Right lobe of liver (tissue), 6 donors: ENCODE results near the gene ING1. TPM values are rescaled to one million over a fixed set of nuclear protein-coding genes. Genes with fewer than 3 reads are reported as not detected.
A peak's percentile ranks its signal among the peaks of the same experiment; 100 is the strongest.
"Not testable (repeated sequence)": the region's sequence is repeated elsewhere in the genome, so short reads cannot be mapped to it uniquely, and the experiment has no call there.

ENCODE experiments used
- ATAC-seq, 4 donors: fragments of 200-7000 bp; cut with Tn5 transposase; one replicate each; pipeline ENCODE4 v1.9.1; 2020; ENCODE audit warnings: mild to moderate bottlenecking in 4 of 4, moderate library complexity in 4 of 4
- DNase-seq, 3 donors: peaks; one replicate each; pipeline ENCODE4 v3.0.0-alpha.2; 2020
- H3K27ac ChIP-seq, 3 donors: fragments of 200-600 bp; one replicate each; pipeline ENCODE4 v1.8.0; 2022
- H3K27me3 ChIP-seq, 2 donors: fragments of 200-600 bp; one replicate each; pipeline ENCODE4 v1.8.0; 2022
- H3K36me3 ChIP-seq, 4 donors: fragments of 200-600 bp; sonication (generic) in 1 of 4; one replicate each; pipeline versions ENCODE4 v1.5.1 to v1.8.0; 2017 to 2022; ENCODE audit warnings: control low read depth in 1 of 4
- H3K4me1 ChIP-seq, 4 donors: fragments of 200-600 bp; sonication (generic) in 1 of 4; one replicate each; pipeline versions ENCODE4 v1.5.1 to v1.8.0; 2017 to 2022; ENCODE audit warnings: control low read depth in 1 of 4
- H3K4me3 ChIP-seq, 3 donors: fragments of 200-600 bp; one replicate each; pipeline ENCODE4 v1.8.0; 2022
- H3K9me3 ChIP-seq, 4 donors: fragments of 200-600 bp; sonication (generic) in 1 of 4; one replicate each; pipeline versions ENCODE4 v1.5.1 to v1.8.0; 2017 to 2022; ENCODE audit warnings: control low read depth in 1 of 4
- CTCF ChIP-seq, 4 donors: fragments of 200-600 bp in 3 of 4; fragments of 450-650 bp in 1 of 4; IDR thresholded peaks; one replicate each; pipeline versions ENCODE4 v1.5.1 to v1.8.0; 2016 to 2022; ENCODE audit warnings: antibody characterized with exemption in 4 of 4, mild to moderate bottlenecking in 2 of 4
- POLR2A ChIP-seq: fragments of 450-650 bp; IDR thresholded peaks from one replicate; pipeline ENCODE4 v1.6.1; 2017; ENCODE audit warnings: antibody characterized with exemption, mild to moderate bottlenecking
- WGBS: methylation state at CpG from one replicate; pipeline ENCODE4 v1.1.6; 2018; ENCODE audit warnings: low coverage, low lambda C conversion rate; ENCODE audit not compliant: insufficient coverage; ENCODE audit errors: missing lambda C conversion rate; 5-methylcytosine and 5-hydroxymethylcytosine counted together
- intact Hi-C, 2 donors: fragments of 100-400 bp; cut with DNase I; formaldehyde crosslinking; loops; one replicate each; pipeline versions ENCODE4 v1.11.2 to v1.14.1; 2022
- total RNA-seq, 6 experiments: library from RNA; depleted of rRNA in 2 of 6; stranded (reverse); fragments of >200 nt in 2 of 6; fragmentation: NEBNext Ultra II Directional in 3 of 6; extraction: Animal tissue kit (Norgen Biotek cat#: 25700) in 3 of 6; gene quantifications; one replicate each; pipeline versions ENCODE4 v1.1.0 to v1.2.4, GENCODE V29; 2016 to 2023
- donor health status: DM: no; HTN: yes; CAD: no.
- donor health status: DM: no; HTN: no; CAD: no.
- donor health status: DM: no; HTN: no; CAD: no.
- donor health status: DM: no; HTN: yes; CAD: no.
- donor health status: DM: no; HTN: yes; CAD: no.

The ING1 gene
- total RNA-seq, 6 experiments from 2014 or later = 3.8 to 12.0 (median 8.8) TPM

DNA sequence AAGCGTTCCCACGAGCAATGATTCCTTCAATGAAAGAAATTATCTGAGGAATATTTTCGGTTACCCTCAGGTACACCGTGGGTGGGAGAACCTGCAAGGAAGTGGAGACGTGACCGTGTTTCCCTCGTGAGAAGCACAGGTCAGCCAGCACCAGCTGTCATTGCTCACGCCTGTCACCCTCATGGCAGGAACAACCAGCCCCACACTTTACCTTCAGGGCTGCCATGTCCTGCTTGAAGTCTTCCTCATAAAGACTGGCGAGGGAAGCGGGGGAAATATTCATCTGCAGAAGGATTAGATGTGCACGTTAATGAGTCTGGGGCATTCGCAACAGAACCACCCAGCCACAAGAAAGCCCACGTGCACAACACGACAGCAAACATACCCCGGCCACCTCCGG is 25.8 kb upstream of the ING1 start:
- DNase-seq = no peak
- Histone ChIP-seq H3K27ac (no peak overlapping the region), H3K9me3 (no peaks in the 10 kb centered on the region), H3K36me3 (peaks cover 0 to 12% (median 2%) of the 10 kb centered on the region in 4 donors), H3K27me3 (no peaks in the 10 kb centered on the region), H3K4me1 (peaks cover 0 to 30% (median 11%) of the 10 kb centered on the region in 4 donors), H3K4me3 (no peak overlapping the region)
- no peak for TF ChIP-seq CTCF (IDR thresholded peaks at IDR 0.05)
- no peak for TF ChIP-seq POLR2A
- intact Hi-C loops = loop anchor here in 1 of 2 donors (10.0 kb wide), 1 partner anchor 127 kb away; no protein-coding TSS in a partner anchor
- no peak for ATAC-seq
- WGBS = 84% methylated on average over 14 of the region's 16 CpGs

DNA sequence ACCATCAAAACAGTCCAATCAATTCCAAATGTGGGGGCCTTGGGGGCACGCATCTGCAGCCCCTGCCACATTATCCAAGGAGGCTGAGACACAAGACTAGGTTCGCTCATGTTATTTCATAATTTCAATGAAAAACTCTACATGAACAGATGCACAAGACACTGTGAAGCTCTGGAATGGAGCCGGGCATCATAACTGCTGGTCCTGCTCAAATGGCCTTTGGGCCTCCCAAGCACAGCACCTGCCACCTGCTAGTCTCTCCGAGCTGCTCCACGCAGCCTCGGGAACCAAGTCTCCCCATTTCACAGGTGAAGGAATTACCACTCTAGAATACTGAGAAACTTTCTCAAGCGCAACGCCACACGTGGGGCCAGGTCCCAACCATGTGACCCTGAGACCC is 24.5 kb upstream of the ING1 start:
- peaks cover 0 to 17% (median 5%) of the 10 kb centered on the region in 4 donors for H3K4me1 ChIP-seq
- TF ChIP-seq POLR2A (no peak), CTCF (IDR thresholded peaks at IDR 0.05) (no peak)
- no peak for DNase-seq
- H3K36me3 ChIP-seq = peaks cover 0 to 9% (median under 1%) of the 10 kb centered on the region in 4 donors
- ATAC-seq = no peak
- intact Hi-C loops = loop anchor here in 1 of 2 donors (10.0 kb wide), 1 partner anchor 126 kb away; no protein-coding TSS in a partner anchor
- no peak overlapping the region for H3K4me3 ChIP-seq
- no peaks in the 10 kb centered on the region for H3K27me3 ChIP-seq
- 93% methylated on average over 2 of the region's 9 CpGs for WGBS
- H3K27ac ChIP-seq = no peak overlapping the region
- H3K9me3 ChIP-seq = no peaks in the 10 kb centered on the region

DNA sequence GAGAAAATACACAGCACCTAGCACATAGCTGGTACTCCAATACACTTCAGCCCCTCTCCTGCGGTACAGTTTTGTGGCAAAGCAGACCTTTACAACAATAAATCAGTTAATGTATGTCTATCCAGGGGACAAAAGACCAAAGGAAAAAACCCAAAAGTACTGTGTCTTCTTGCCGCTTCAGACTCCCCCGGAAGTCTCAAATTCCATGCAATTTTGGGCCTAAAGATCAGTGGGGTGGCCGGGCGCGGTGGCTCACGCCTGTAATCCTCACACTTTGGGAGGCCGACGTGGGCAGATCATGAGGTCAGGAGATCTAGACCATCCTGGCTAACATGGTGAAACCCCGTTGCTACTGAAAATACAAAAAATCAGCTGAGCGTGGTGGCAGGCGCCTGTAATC is 23.8 kb upstream of the ING1 start:
- Histone ChIP-seq H3K4me1 (peaks cover 0 to 13% (median 3%) of the 10 kb centered on the region in 4 donors), H3K27me3 (no peaks in the 10 kb centered on the region), H3K4me3 (no peak overlapping the region), H3K36me3 (peaks cover 0 to 9% (median under 1%) of the 10 kb centered on the region in 4 donors), H3K9me3 (no peaks in the 10 kb centered on the region), H3K27ac (no peak overlapping the region)
- WGBS = 97% methylated on average over 8 of the region's 12 CpGs
- DNase-seq (no peak), ATAC-seq (no peak)
- intact Hi-C loops = loop anchor here in 1 of 2 donors (10.0 kb wide), 1 partner anchor 125 kb away; no protein-coding TSS in a partner anchor
- TF ChIP-seq POLR2A (no peak), CTCF (IDR thresholded peaks at IDR 0.05) (no peak)

DNA sequence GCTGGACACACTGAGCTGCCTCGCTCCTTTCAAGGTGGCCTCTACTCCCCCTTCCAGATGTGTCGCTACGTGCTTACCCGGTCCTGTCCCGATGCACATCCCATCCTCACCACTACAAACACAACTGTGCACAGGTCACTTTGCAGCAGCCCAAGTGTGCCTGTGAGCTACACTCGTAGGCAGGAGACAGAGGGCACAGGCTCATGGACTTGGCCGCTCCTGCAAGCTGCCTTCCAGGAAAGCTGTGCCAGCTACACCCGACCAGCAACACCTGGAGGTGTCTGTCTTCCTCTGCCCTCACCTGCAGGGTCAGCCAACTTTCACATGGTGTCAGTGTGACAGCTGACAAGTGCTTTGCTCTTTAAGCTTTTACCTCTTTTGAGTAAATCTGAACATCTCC is 23.0 kb upstream of the ING1 start:
- Histone ChIP-seq H3K36me3 (peaks cover 0 to 9% (median 3%) of the 10 kb centered on the region in 4 donors), H3K27ac (no peak overlapping the region), H3K27me3 (no peaks in the 10 kb centered on the region), H3K4me1 (peaks cover 0 to 5% (median 0%) of the 10 kb centered on the region in 4 donors), H3K9me3 (no peaks in the 10 kb centered on the region), H3K4me3 (no peak overlapping the region)
- DNase-seq = peak in 1 of 3 donors; percentile 54
- TF ChIP-seq CTCF (IDR thresholded peaks at IDR 0.05) (no peak), POLR2A (no peak)
- 67% methylated on average over 8 of the region's 8 CpGs for WGBS
- ATAC-seq = peak in 3 of 4 donors; percentile 37 to 72 (median 58)
- intact Hi-C loops = no loop called here

GRCh38 chr13:110695774-110696173 is 17.7 kb upstream of the ING1 start:
- H3K9me3 ChIP-seq, H3K4me1 ChIP-seq, DNase-seq, H3K27me3 ChIP-seq, ATAC-seq, H3K27ac ChIP-seq, intact Hi-C loops, H3K4me3 ChIP-seq: not testable (repeated sequence)
- H3K36me3 ChIP-seq = peaks cover 0 to 29% (median 12%) of the 10 kb centered on the region in 4 donors
- WGBS = 87% methylated on average over 7 of the region's 7 CpGs
